Hepatocyte (in vitro differentiated cells): ENCODE measurements around the gene ZC3H4.

Experiments
- EZH2 ChIP-seq: fragments of 200-600 bp; sonication (generic); IDR thresholded peaks from 2 replicates; pipeline ENCODE4 v1.6.1; 2016; ENCODE audit warnings: antibody characterized with exemption, mild to moderate bottlenecking, borderline replicate concordance
- TF ChIP-seq, protein P1 (sequence below): fragments of 200-600 bp; sonication (generic); IDR thresholded peaks from 2 replicates; pipeline ENCODE4 v1.5.1; 2016; ENCODE audit warnings: antibody characterized with exemption, mild to moderate bottlenecking; ENCODE audit not compliant: poor library complexity

DNA sequence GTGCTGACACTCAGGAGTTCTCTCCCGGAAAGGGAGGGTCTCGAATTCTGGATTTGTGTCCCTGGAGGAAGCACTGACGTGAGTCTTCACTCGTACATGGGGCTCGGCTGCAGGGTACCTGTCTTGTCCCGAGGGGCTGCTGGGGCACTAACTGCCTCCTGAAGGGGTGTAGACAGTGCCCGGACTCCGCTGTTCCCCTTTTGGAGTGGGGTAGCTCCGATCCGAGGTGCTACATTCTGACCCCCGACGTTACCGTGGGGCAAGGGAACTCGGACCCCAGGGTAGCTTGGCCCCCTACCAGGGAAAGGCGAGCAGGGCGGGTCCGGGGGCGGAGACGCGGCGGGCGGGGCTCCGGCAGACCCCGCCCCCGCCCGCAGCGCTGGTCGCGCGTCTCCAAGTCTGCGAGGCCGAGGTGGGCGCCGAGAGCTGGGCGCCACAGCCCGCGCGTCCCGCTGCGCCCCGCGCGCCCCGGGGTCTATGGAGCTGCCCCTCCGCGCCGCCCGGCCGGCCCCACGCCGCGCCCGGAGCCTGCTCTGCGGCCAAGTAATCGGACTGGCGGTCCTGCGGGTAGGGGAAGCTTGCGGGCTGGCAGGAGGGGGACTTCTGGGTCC, 94.0 kb downstream of the ZC3H4 start, which contains the start of gene NPAS1:
- TF ChIP-seq, protein P1, sequence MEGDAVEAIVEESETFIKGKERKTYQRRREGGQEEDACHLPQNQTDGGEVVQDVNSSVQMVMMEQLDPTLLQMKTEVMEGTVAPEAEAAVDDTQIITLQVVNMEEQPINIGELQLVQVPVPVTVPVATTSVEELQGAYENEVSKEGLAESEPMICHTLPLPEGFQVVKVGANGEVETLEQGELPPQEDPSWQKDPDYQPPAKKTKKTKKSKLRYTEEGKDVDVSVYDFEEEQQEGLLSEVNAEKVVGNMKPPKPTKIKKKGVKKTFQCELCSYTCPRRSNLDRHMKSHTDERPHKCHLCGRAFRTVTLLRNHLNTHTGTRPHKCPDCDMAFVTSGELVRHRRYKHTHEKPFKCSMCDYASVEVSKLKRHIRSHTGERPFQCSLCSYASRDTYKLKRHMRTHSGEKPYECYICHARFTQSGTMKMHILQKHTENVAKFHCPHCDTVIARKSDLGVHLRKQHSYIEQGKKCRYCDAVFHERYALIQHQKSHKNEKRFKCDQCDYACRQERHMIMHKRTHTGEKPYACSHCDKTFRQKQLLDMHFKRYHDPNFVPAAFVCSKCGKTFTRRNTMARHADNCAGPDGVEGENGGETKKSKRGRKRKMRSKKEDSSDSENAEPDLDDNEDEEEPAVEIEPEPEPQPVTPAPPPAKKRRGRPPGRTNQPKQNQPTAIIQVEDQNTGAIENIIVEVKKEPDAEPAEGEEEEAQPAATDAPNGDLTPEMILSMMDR, result no peak
- TF ChIP-seq EZH2, result no peak
